GM04503 (cell line): ENCODE measurements around the gene PPP2R2C.

Experiments
- DNase-seq: peaks from one replicate; pipeline ENCODE4 v3.0.0-alpha.2; 2012; ENCODE audit warnings: low read depth

The PPP2R2C gene

GRCh38 chr4:6472387-6473263 is at the start of gene PPP2R2C:
Gene PPP2R2C, minus strand, starts transcription at chr4:6472614. Its CDS starts 385 bp downstream, at chr4:6472229.
- DNase-seq = no peak

GRCh38 chr4:6520978-6521377 is 48.6 kb upstream of the PPP2R2C start:
- DNase-seq = no peak

GRCh38 chr4:6520051-6520636 is 47.7 kb upstream of the PPP2R2C start:
- DNase-seq = no peak

- no peak for DNase-seq
Measured at GRCh38 chr4:6517171-6517570, 44.8 kb upstream of the PPP2R2C start.

GRCh38 chr4:6516762-6517161 is 44.3 kb upstream of the PPP2R2C start:
- no peak for DNase-seq

GRCh38 chr4:6516281-6516680 is 43.9 kb upstream of the PPP2R2C start:
- no peak for DNase-seq

- DNase-seq = no peak
Measured at GRCh38 chr4:6513678-6514077, 41.3 kb upstream of the PPP2R2C start.

GRCh38 chr4:6509587-6509986 is 37.2 kb upstream of the PPP2R2C start:
- DNase-seq = no peak

GRCh38 chr4:6507345-6507744 is 34.9 kb upstream of the PPP2R2C start:
- no peak for DNase-seq

- no peak for DNase-seq
Measured at GRCh38 chr4:6506616-6507140, 34.3 kb upstream of the PPP2R2C start.

GRCh38 chr4:6504900-6505496 is 32.6 kb upstream of the PPP2R2C start:
- no peak for DNase-seq

GRCh38 chr4:6502747-6503465 is 30.5 kb upstream of the PPP2R2C start:
- DNase-seq = no peak

- no peak for DNase-seq
Measured at GRCh38 chr4:6502147-6502546, 29.7 kb upstream of the PPP2R2C start.

GRCh38 chr4:6501171-6501570 is 28.8 kb upstream of the PPP2R2C start:
- DNase-seq = no peak

GRCh38 chr4:6500481-6501140 is 28.2 kb upstream of the PPP2R2C start:
- no peak for DNase-seq

GRCh38 chr4:6499238-6499600 is 26.8 kb upstream of the PPP2R2C start:
- DNase-seq = no peak

GRCh38 chr4:6498511-6499237 is 26.3 kb upstream of the PPP2R2C start:
- DNase-seq = no peak

- DNase-seq = no peak
Measured at GRCh38 chr4:6497796-6498195, 25.4 kb upstream of the PPP2R2C start.

GRCh38 chr4:6495736-6496135 is 23.3 kb upstream of the PPP2R2C start:
- no peak for DNase-seq

- DNase-seq = no peak
Measured at GRCh38 chr4:6495296-6495590, 22.8 kb upstream of the PPP2R2C start.
